ENCODE data around the gene ZBTB17. TPM values are rescaled to one million over a fixed set of nuclear protein-coding genes. Genes with fewer than 3 reads are reported as not detected.
"Not testable (repeated sequence)": the region's sequence is repeated elsewhere in the genome, so short reads cannot be mapped to it uniquely, and the experiment has no call there.

ZBTB17 gene
- total RNA-seq, 1 donor from 2014 or later: 33.6 TPM

- DNase-seq (ENCODE audit: low spot score): no peak
Observed at GRCh38 chr1:16006552-16007485, 30.9 kb upstream of the ZBTB17 start.

GRCh38 chr1:16006010-16006409 is 30.1 kb upstream of the ZBTB17 start:
- no peak for DNase-seq (ENCODE audit: low spot score)
- no peaks in the 10 kb centered on the region for H3K4me1 Mint-ChIP-seq (ENCODE audit: unreplicated experiment)
- H3K36me3 Mint-ChIP-seq (ENCODE audit: low read depth, unreplicated experiment): no peaks in the 10 kb centered on the region
- no peak overlapping the region for H3K27ac Mint-ChIP-seq (ENCODE audit: unreplicated experiment)
- TF ChIP-seq, protein P1, sequence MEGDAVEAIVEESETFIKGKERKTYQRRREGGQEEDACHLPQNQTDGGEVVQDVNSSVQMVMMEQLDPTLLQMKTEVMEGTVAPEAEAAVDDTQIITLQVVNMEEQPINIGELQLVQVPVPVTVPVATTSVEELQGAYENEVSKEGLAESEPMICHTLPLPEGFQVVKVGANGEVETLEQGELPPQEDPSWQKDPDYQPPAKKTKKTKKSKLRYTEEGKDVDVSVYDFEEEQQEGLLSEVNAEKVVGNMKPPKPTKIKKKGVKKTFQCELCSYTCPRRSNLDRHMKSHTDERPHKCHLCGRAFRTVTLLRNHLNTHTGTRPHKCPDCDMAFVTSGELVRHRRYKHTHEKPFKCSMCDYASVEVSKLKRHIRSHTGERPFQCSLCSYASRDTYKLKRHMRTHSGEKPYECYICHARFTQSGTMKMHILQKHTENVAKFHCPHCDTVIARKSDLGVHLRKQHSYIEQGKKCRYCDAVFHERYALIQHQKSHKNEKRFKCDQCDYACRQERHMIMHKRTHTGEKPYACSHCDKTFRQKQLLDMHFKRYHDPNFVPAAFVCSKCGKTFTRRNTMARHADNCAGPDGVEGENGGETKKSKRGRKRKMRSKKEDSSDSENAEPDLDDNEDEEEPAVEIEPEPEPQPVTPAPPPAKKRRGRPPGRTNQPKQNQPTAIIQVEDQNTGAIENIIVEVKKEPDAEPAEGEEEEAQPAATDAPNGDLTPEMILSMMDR (IDR thresholded peaks at IDR 0.05; ENCODE audit: unreplicated experiment): no peak
- no peaks in the 10 kb centered on the region for H3K9me3 Mint-ChIP-seq (ENCODE audit: unreplicated experiment)
- no peak overlapping the region for H3K4me3 Mint-ChIP-seq (ENCODE audit: unreplicated experiment)
- peaks cover 5% of the 10 kb centered on the region for H3K27me3 Mint-ChIP-seq (ENCODE audit: unreplicated experiment)

More at GRCh38 chr1:16006552-16007485, 30.9 kb upstream of the ZBTB17 start:
- Mint-ChIP-seq H3K36me3 (ENCODE audit: low read depth, unreplicated experiment) (no peaks in the 10 kb centered on the region), H3K27ac (ENCODE audit: unreplicated experiment) (no peak overlapping the region), H3K4me3 (ENCODE audit: unreplicated experiment) (no peak overlapping the region), H3K27me3 (ENCODE audit: unreplicated experiment) (peaks cover 5% of the 10 kb centered on the region), H3K4me1 (ENCODE audit: unreplicated experiment) (no peaks in the 10 kb centered on the region), H3K9me3 (ENCODE audit: unreplicated experiment) (no peaks in the 10 kb centered on the region)
- TF ChIP-seq, protein P1 (IDR thresholded peaks at IDR 0.05; ENCODE audit: unreplicated experiment): no peak

- TF ChIP-seq, protein P1 (IDR thresholded peaks at IDR 0.05; ENCODE audit: unreplicated experiment): no peak
- Mint-ChIP-seq H3K27ac (ENCODE audit: unreplicated experiment) (no peak overlapping the region), H3K9me3 (ENCODE audit: unreplicated experiment) (no peaks in the 10 kb centered on the region), H3K4me1 (ENCODE audit: unreplicated experiment) (no peaks in the 10 kb centered on the region), H3K4me3 (ENCODE audit: unreplicated experiment) (no peak overlapping the region), H3K36me3 (ENCODE audit: low read depth, unreplicated experiment) (no peaks in the 10 kb centered on the region), H3K27me3 (ENCODE audit: unreplicated experiment) (peaks cover 5% of the 10 kb centered on the region)
- DNase-seq (ENCODE audit: low spot score): no peak
Observed at GRCh38 chr1:16005597-16005996, 29.7 kb upstream of the ZBTB17 start.

DNA sequence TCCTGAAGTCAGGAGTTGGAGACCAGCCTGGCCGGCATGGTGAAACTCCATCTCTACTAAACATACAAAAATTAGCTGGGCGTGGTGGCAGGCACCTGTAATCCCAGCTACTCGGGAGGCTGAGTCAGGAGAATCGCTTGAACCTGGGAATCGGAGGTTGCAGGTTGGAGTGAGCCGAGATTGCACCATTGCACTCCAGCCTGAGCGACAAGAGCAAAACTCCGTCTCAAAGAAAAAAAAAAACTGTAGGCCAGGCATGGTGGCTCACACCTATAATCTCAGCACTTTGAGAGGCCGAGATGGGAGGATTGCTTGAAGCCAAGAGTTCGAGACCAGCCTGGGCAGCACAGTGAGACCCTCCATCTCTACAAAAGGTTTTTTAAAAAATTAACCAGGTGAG is 25.4 kb upstream of the ZBTB17 start:
- not testable (repeated sequence) for DNase-seq (ENCODE audit: low spot score); H3K9me3 Mint-ChIP-seq (ENCODE audit: unreplicated experiment)

DNA sequence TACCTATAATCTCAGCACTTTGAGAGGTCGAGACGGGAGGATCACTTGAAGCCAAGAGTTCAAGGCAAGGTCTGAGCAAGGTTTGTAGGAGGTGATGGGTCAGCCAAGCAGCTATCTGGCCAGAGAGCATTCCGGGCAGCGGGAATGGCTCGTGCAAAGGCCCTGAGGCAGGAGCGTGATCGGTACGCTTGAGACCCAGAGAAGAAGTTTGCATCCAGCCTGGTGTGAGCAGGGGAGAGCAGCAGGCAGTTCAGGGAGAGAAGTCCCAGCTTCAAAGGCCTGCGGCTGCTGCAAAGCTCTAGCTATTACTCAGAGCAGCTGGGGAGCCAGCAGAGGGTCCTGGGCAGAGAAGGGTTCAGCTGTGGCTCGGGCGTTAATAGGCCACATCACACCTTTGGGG is 23.0 kb upstream of the ZBTB17 start:
- H3K4me3 Mint-ChIP-seq (ENCODE audit: unreplicated experiment): no peak overlapping the region

More for the DNA sequence above, 25.4 kb upstream of the ZBTB17 start:
- H3K36me3 Mint-ChIP-seq (ENCODE audit: low read depth, unreplicated experiment); H3K27me3 Mint-ChIP-seq (ENCODE audit: unreplicated experiment); H3K27ac Mint-ChIP-seq (ENCODE audit: unreplicated experiment); H3K4me3 Mint-ChIP-seq (ENCODE audit: unreplicated experiment); H3K4me1 Mint-ChIP-seq (ENCODE audit: unreplicated experiment): not testable (repeated sequence)

More for the DNA sequence above, 23.0 kb upstream of the ZBTB17 start:
- DNase-seq (ENCODE audit: low spot score): no peak
- H3K9me3 Mint-ChIP-seq (ENCODE audit: unreplicated experiment): no peaks in the 10 kb centered on the region
- TF ChIP-seq, protein P1 (IDR thresholded peaks at IDR 0.05; ENCODE audit: unreplicated experiment): no peak
- no peaks in the 10 kb centered on the region for H3K4me1 Mint-ChIP-seq (ENCODE audit: unreplicated experiment)
- peaks cover 4% of the 10 kb centered on the region for H3K27me3 Mint-ChIP-seq (ENCODE audit: unreplicated experiment)
- H3K27ac Mint-ChIP-seq (ENCODE audit: unreplicated experiment): no peak overlapping the region
- H3K36me3 Mint-ChIP-seq (ENCODE audit: low read depth, unreplicated experiment): peaks cover 3% of the 10 kb centered on the region
